HEK293 (cell line): ENCODE measurements around the gene WWTR1.

ENCODE experiments used
- CTCF ChIA-PET: fragments of 350-600 bp; formaldehyde crosslinking; extraction: SDS; loops from one replicate; lab custom pipeline; 2021; ENCODE audit warnings: antibody characterized with exemption; lab: Yijun Ruan, JAX
- POLR2A ChIA-PET: fragments of 300-600 bp; formaldehyde crosslinking; extraction: SDS; loops from one replicate; lab custom pipeline; 2020; ENCODE audit warnings: antibody characterized with exemption, inconsistent platforms; lab: Yijun Ruan, JAX
- H3K27ac ChIP-seq: fragments of 200-500 bp; sonication (Bioruptor generic); 2 replicates; pipeline ENCODE4 v1.5.1; 2014; ENCODE audit warnings: low read depth, low read length, control low read depth, inconsistent platforms; ENCODE audit errors: extremely low read depth
- H3K36me3 ChIP-seq, 2 experiments: fragments of 200-500 bp in 1 of 2; sonication (Bioruptor generic) in 1 of 2; 1 replicate in 1 of 2; 2 replicates in 1 of 2; pipeline ENCODE4 v1.5.1; 2014 to 2017; ENCODE audit warnings: inconsistent platforms in 2 of 2, low read length in 2 of 2; ENCODE audit not compliant: control insufficient read depth in 2 of 2, insufficient read depth in 1 of 2
- H3K4me1 ChIP-seq: fragments of 200-500 bp; sonication (Bioruptor generic); 2 replicates; pipeline ENCODE4 v1.5.1; 2014; ENCODE audit warnings: mild to moderate bottlenecking, low read length, inconsistent platforms; ENCODE audit not compliant: control insufficient read depth, insufficient read depth
- H3K4me3 ChIP-seq: 2 replicates; pipeline ENCODE4 v1.5.1; 2011; ENCODE audit warnings: low read depth, mild to moderate bottlenecking, control low read depth, low read length, moderate library complexity
- H3K9me3 ChIP-seq: fragments of 200-500 bp; sonication (Bioruptor generic); 2 replicates; pipeline ENCODE4 v1.5.1; 2014; ENCODE audit warnings: low read depth, low read length, inconsistent platforms; ENCODE audit not compliant: control insufficient read depth, insufficient read depth
- EGR2 ChIP-seq: fragments of 450-650 bp; formaldehyde crosslinking; IDR thresholded peaks from 2 replicates; pipeline ENCODE4 v1.5.1; 2016; ENCODE audit warnings: low read depth, missing biosample characterization, missing genetic modification characterization
- HOXD13 ChIP-seq: sonication (generic); formaldehyde crosslinking; IDR thresholded peaks from 2 replicates; pipeline ENCODE4 v1.8.0; 2022; ENCODE audit warnings: missing genetic modification reagents, borderline replicate concordance
- KLF7 ChIP-seq: fragments of 450-650 bp; formaldehyde crosslinking; IDR thresholded peaks from 2 replicates; pipeline ENCODE4 v1.5.1; 2016; ENCODE audit warnings: missing biosample characterization, missing genetic modification characterization, borderline replicate concordance
- PRDM10 ChIP-seq: fragments of 450-650 bp; formaldehyde crosslinking; IDR thresholded peaks from 2 replicates; pipeline ENCODE4 v1.5.1; 2016; ENCODE audit warnings: missing biosample characterization, missing genetic modification characterization
- TRIM28 ChIP-seq: IDR thresholded peaks from 2 replicates; pipeline ENCODE4 v1.6.1; 2011; ENCODE audit warnings: low read length, control low read depth, borderline replicate concordance
- ZBTB17 ChIP-seq: fragments of 450-650 bp; formaldehyde crosslinking; IDR thresholded peaks from 2 replicates; pipeline ENCODE4 v1.5.1; 2016; ENCODE audit warnings: missing biosample characterization, missing genetic modification characterization
- ZNF138 ChIP-seq: fragments of 450-650 bp; formaldehyde crosslinking; IDR thresholded peaks from 2 replicates; pipeline ENCODE4 v1.5.1; 2016; ENCODE audit warnings: missing biosample characterization, missing genetic modification characterization, borderline replicate concordance
- ZNF2 ChIP-seq: fragments of 450-650 bp; formaldehyde crosslinking; IDR thresholded peaks from 2 replicates; pipeline ENCODE4 v1.5.1; 2016; ENCODE audit warnings: missing biosample characterization, missing genetic modification characterization
- ZNF341 ChIP-seq: fragments of 450-650 bp; formaldehyde crosslinking; IDR thresholded peaks from 2 replicates; pipeline ENCODE4; 2016; ENCODE audit warnings: low read depth, missing biosample characterization, missing genetic modification characterization
- ZNF354C ChIP-seq: fragments of 450-650 bp; formaldehyde crosslinking; IDR thresholded peaks from 2 replicates; pipeline ENCODE4 v1.5.1; 2016; ENCODE audit warnings: missing biosample characterization, missing genetic modification characterization, low read depth, borderline replicate concordance
- ZNF394 ChIP-seq: fragments of 450-650 bp; formaldehyde crosslinking; IDR thresholded peaks from 2 replicates; pipeline ENCODE4 v1.5.1; 2016; ENCODE audit warnings: missing biosample characterization, missing genetic modification characterization, mild to moderate bottlenecking, moderate library complexity, borderline replicate concordance
- ZNF600 ChIP-seq: fragments of 450-650 bp; formaldehyde crosslinking; IDR thresholded peaks from 2 replicates; pipeline ENCODE4 v1.5.1; 2016; ENCODE audit warnings: missing biosample characterization, missing genetic modification characterization
- ZNF654 ChIP-seq: fragments of 450-650 bp; formaldehyde crosslinking; IDR thresholded peaks from 2 replicates; pipeline ENCODE4 v1.5.1; 2016; ENCODE audit warnings: low read depth, missing biosample characterization, missing genetic modification characterization
- ZNF768 ChIP-seq: fragments of 450-650 bp; formaldehyde crosslinking; IDR thresholded peaks from 2 replicates; pipeline ENCODE4 v1.5.1; 2018; ENCODE audit warnings: missing biosample characterization, mild to moderate bottlenecking, missing genetic modification characterization
- TF ChIP-seq, protein P1 (sequence below): fragments of 450-650 bp; formaldehyde crosslinking; IDR thresholded peaks from 2 replicates; pipeline ENCODE4 v1.5.1; 2017; ENCODE audit warnings: missing biosample characterization, missing genetic modification characterization
- TF ChIP-seq, protein P2 (sequence below): fragments of 450-650 bp; formaldehyde crosslinking; IDR thresholded peaks from 2 replicates; pipeline ENCODE4 v1.5.1; 2016; ENCODE audit warnings: missing biosample characterization, missing genetic modification characterization

WWTR1 gene

GRCh38 chr3:149514471-149514870 lies 143.4 kb downstream of the WWTR1 start (continued):
- TF ChIP-seq ZNF394 (tag by site-specific recombination): no peak
- TF ChIP-seq TRIM28: no peak
- TF ChIP-seq ZNF138 (tag by site-specific recombination): no peak
- TF ChIP-seq ZNF354C (tag by site-specific recombination): no peak
- TF ChIP-seq, protein P1, sequence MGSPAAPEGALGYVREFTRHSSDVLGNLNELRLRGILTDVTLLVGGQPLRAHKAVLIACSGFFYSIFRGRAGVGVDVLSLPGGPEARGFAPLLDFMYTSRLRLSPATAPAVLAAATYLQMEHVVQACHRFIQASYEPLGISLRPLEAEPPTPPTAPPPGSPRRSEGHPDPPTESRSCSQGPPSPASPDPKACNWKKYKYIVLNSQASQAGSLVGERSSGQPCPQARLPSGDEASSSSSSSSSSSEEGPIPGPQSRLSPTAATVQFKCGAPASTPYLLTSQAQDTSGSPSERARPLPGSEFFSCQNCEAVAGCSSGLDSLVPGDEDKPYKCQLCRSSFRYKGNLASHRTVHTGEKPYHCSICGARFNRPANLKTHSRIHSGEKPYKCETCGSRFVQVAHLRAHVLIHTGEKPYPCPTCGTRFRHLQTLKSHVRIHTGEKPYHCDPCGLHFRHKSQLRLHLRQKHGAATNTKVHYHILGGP (tag by site-specific recombination): no peak
- TF ChIP-seq KLF7 (tag by site-specific recombination): no peak
- TF ChIP-seq HOXD13 (CRISPR knock-in tag): no peak
- no peak for TF ChIP-seq ZNF768 (tag by site-specific recombination)
- no peak for TF ChIP-seq ZNF341

GRCh38 chr3:149512073-149512782 lies 145.6 kb downstream of the WWTR1 start:
- H3K36me3 ChIP-seq: no peaks in the 10 kb centered on the region
- H3K4me1 ChIP-seq: no peaks in the 10 kb centered on the region
- no peak overlapping the region for H3K27ac ChIP-seq
- H3K9me3 ChIP-seq: no peaks in the 10 kb centered on the region
- TF ChIP-seq ZNF600 (tag by site-specific recombination) (no peak), ZNF654 (peak; percentile 87), ZBTB17 (tag by site-specific recombination) (peak; percentile 47), ZNF2 (tag by site-specific recombination) (peak; percentile 34; the same call in 1 of the 2 replicates), PRDM10 (tag by site-specific recombination) (peak; percentile 25; the same call in 1 of the 2 replicates), EGR2 (no peak), TRIM28 (no peak)
- TF ChIP-seq, protein P2, sequence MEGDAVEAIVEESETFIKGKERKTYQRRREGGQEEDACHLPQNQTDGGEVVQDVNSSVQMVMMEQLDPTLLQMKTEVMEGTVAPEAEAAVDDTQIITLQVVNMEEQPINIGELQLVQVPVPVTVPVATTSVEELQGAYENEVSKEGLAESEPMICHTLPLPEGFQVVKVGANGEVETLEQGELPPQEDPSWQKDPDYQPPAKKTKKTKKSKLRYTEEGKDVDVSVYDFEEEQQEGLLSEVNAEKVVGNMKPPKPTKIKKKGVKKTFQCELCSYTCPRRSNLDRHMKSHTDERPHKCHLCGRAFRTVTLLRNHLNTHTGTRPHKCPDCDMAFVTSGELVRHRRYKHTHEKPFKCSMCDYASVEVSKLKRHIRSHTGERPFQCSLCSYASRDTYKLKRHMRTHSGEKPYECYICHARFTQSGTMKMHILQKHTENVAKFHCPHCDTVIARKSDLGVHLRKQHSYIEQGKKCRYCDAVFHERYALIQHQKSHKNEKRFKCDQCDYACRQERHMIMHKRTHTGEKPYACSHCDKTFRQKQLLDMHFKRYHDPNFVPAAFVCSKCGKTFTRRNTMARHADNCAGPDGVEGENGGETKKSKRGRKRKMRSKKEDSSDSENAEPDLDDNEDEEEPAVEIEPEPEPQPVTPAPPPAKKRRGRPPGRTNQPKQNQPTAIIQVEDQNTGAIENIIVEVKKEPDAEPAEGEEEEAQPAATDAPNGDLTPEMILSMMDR (tag by site-specific recombination): peak; percentile 64
- H3K4me3 ChIP-seq: no peak overlapping the region; the same call in 1 of the 2 replicates
- ChIA-PET CTCF (interaction anchor here (0.6 to 1.8 kb wide), 17 partner anchors 9 to 502 kb away, joined by 3 to 6 read pairs (median 3); partner anchors contain the start of gene COMMD2), POLR2A (no interaction called here)
